IPS-NIHi7 (cell line): ENCODE results near the gene SNRNP200.
"Not testable (repeated sequence)": the region's sequence is repeated elsewhere in the genome, so short reads cannot be mapped to it uniquely, and the experiment has no call there.

Source experiments
- DNase-seq: peaks from one replicate; pipeline ENCODE4 v3.0.0; 2012; ENCODE audit warnings: mixed read lengths; ENCODE audit errors: extremely low spot score

The SNRNP200 gene

GRCh38 chr2:96325041-96325883, 19.9 kb upstream of the SNRNP200 start, which contains the start of gene ITPRIPL1:
ITPRIPL1 (plus strand) TSS chr2:96325317; CDS start chr2:96325840, 523 bp downstream.
- DNase-seq: peak; percentile 45

GRCh38 chr2:96324721-96325040, 19.3 kb upstream of the SNRNP200 start:
- DNase-seq: no peak

GRCh38 chr2:96323849-96324248, 18.5 kb upstream of the SNRNP200 start:
- no peak for DNase-seq

- DNase-seq: peak; percentile 35
Measured at GRCh38 chr2:96320728-96321622, 15.6 kb upstream of the SNRNP200 start.

- no peak for DNase-seq
Measured at GRCh38 chr2:96320326-96320725, 15.0 kb upstream of the SNRNP200 start.

GRCh38 chr2:96319396-96319795, 14.1 kb upstream of the SNRNP200 start:
- no peak for DNase-seq

- no peak for DNase-seq
Measured at GRCh38 chr2:96318723-96319122, 13.4 kb upstream of the SNRNP200 start.

- DNase-seq: no peak
Measured at GRCh38 chr2:96317584-96317997, 12.2 kb upstream of the SNRNP200 start.

GRCh38 chr2:96316999-96317398, 11.7 kb upstream of the SNRNP200 start:
- no peak for DNase-seq

- no peak for DNase-seq
Measured at GRCh38 chr2:96315400-96316071, 10.2 kb upstream of the SNRNP200 start.

- DNase-seq: no peak
Measured at GRCh38 chr2:96315005-96315399, 9.7 kb upstream of the SNRNP200 start.

- no peak for DNase-seq
Measured at GRCh38 chr2:96308248-96308647, 2.9 kb upstream of the SNRNP200 start.

GRCh38 chr2:96306370-96306769, 1.0 kb upstream of the SNRNP200 start:
- no peak for DNase-seq

GRCh38 chr2:96305979-96306308, 598 bp upstream of the SNRNP200 start:
- DNase-seq: no peak

GRCh38 chr2:96304606-96305005, 740 bp downstream of the SNRNP200 start:
- DNase-seq: no peak

GRCh38 chr2:96301865-96302264, 3.5 kb downstream of the SNRNP200 start:
- DNase-seq: no peak

GRCh38 chr2:96296925-96297324, 8.4 kb downstream of the SNRNP200 start:
- no peak for DNase-seq

GRCh38 chr2:96294271-96294670, 11.1 kb downstream of the SNRNP200 start:
- not testable (repeated sequence) for DNase-seq

- DNase-seq: no peak
Measured at GRCh38 chr2:96291751-96292150, 13.6 kb downstream of the SNRNP200 start.

- DNase-seq: no peak
Measured at GRCh38 chr2:96287273-96287856, 18.0 kb downstream of the SNRNP200 start.

GRCh38 chr2:96276787-96277499, 28.4 kb downstream of the SNRNP200 start:
- DNase-seq: no peak
